Measurements from ENCODE around the gene ADGRB3. TPM values are rescaled to one million over a fixed set of nuclear protein-coding genes. Genes with fewer than 3 reads are reported as not detected.

ADGRB3 gene
- total and polyA plus RNA-seq, 4 donors, result 0.21 to 2.3 (median 0.48) TPM

- Histone ChIP-seq H3K27me3 (ENCODE audit: control insufficient read depth in 4 of 4, insufficient read depth in 4 of 4, low read length in 3 of 4) (no peaks in the 10 kb centered on the region), H3K9me3 (ENCODE audit: control insufficient read depth in 4 of 4, low read length in 3 of 4) (no peaks in the 10 kb centered on the region), H3K27ac (ENCODE audit: low read depth in 1 of 2, low read length in 2 of 2) (no peak overlapping the region), H3K4me1 (ENCODE audit: control insufficient read depth in 4 of 4, insufficient read depth in 4 of 4, low read length in 3 of 4) (no peaks in the 10 kb centered on the region), H3K4me3 (ENCODE audit: low read depth in 1 of 3, low read length in 3 of 3) (no peak overlapping the region), H3K9ac (ENCODE audit: low read depth in 1 of 2, low read length in 2 of 2) (no peak overlapping the region), H3K36me3 (ENCODE audit: control insufficient read depth in 4 of 4, insufficient read depth in 3 of 4, low read depth in 1 of 4, low read length in 3 of 4) (no peaks in the 10 kb centered on the region)
- no peak for TF ChIP-seq FOXA1 (IDR thresholded peaks at IDR 0.05)
- no peak for TF ChIP-seq YY1 (IDR thresholded peaks at IDR 0.05)
- TF ChIP-seq NR2F2 (IDR thresholded peaks at IDR 0.05), result no peak
- TF ChIP-seq JUND (IDR thresholded peaks at IDR 0.05), result no peak
- no peak for TF ChIP-seq HNF4G (IDR thresholded peaks at IDR 0.05)
- TF ChIP-seq TAF1 (conservative IDR thresholded peaks at IDR 0.05), result no peak
- no peak for TF ChIP-seq REST (IDR thresholded peaks at IDR 0.05)
- TF ChIP-seq FOXA2 (IDR thresholded peaks at IDR 0.05), result no peak
- TF ChIP-seq SP1 (IDR thresholded peaks at IDR 0.05), result no peak
- no peak for TF ChIP-seq MAX (IDR thresholded peaks at IDR 0.05)
- 17% methylated on average over 2 of the region's 2 CpGs for WGBS
- no peak for DNase-seq (ENCODE audit: low spot score)
Observed at GRCh38 chr6:68975064-68975463, 340.0 kb downstream of the ADGRB3 start.

- no peaks in the 10 kb centered on the region for H3K9me3 ChIP-seq (ENCODE audit: control insufficient read depth in 4 of 4, low read length in 3 of 4)
- no peak overlapping the region for H3K27ac ChIP-seq (ENCODE audit: low read depth in 1 of 2, low read length in 2 of 2)
- no peak overlapping the region for H3K4me3 ChIP-seq (ENCODE audit: low read depth in 1 of 3, low read length in 3 of 3)
- no peak for DNase-seq (ENCODE audit: low spot score)
- H3K36me3 ChIP-seq (ENCODE audit: control insufficient read depth in 4 of 4, insufficient read depth in 3 of 4, low read depth in 1 of 4, low read length in 3 of 4), result no peaks in the 10 kb centered on the region
- no peaks in the 10 kb centered on the region for H3K4me1 ChIP-seq (ENCODE audit: control insufficient read depth in 4 of 4, insufficient read depth in 4 of 4, low read length in 3 of 4)
- H3K27me3 ChIP-seq (ENCODE audit: control insufficient read depth in 4 of 4, insufficient read depth in 4 of 4, low read length in 3 of 4), result no peaks in the 10 kb centered on the region
- no peak overlapping the region for H3K9ac ChIP-seq (ENCODE audit: low read depth in 1 of 2, low read length in 2 of 2)
- TF ChIP-seq YY1 (IDR thresholded peaks at IDR 0.05) (no peak), HNF4A (conservative IDR thresholded peaks at IDR 0.05) (no peak), JUND (IDR thresholded peaks at IDR 0.05) (no peak), FOXA2 (IDR thresholded peaks at IDR 0.05) (no peak), GABPA (IDR thresholded peaks at IDR 0.05 in 1 of 2, conservative IDR thresholded peaks at IDR 0.05 in 1 of 2) (no peak), REST (IDR thresholded peaks at IDR 0.05) (no peak), TAF1 (conservative IDR thresholded peaks at IDR 0.05) (no peak), FOXA1 (IDR thresholded peaks at IDR 0.05) (no peak), EGR1 (IDR thresholded peaks at IDR 0.05; ENCODE audit: low read depth in 2 of 2) (no peak), MAX (IDR thresholded peaks at IDR 0.05) (no peak), RXRA (IDR thresholded peaks at IDR 0.05) (no peak), NR2F2 (IDR thresholded peaks at IDR 0.05) (no peak), HNF4G (IDR thresholded peaks at IDR 0.05) (no peak), RAD21 (IDR thresholded peaks at IDR 0.05) (no peak), SP1 (IDR thresholded peaks at IDR 0.05) (no peak), CTCF (IDR thresholded peaks at IDR 0.05; ENCODE audit: low read depth, low read length, missing input control) (no peak)
- TF ChIP-seq, protein P1, sequence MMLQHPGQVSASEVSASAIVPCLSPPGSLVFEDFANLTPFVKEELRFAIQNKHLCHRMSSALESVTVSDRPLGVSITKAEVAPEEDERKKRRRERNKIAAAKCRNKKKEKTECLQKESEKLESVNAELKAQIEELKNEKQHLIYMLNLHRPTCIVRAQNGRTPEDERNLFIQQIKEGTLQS (IDR thresholded peaks at IDR 0.05), result no peak
- TF ChIP-seq, protein P2, sequence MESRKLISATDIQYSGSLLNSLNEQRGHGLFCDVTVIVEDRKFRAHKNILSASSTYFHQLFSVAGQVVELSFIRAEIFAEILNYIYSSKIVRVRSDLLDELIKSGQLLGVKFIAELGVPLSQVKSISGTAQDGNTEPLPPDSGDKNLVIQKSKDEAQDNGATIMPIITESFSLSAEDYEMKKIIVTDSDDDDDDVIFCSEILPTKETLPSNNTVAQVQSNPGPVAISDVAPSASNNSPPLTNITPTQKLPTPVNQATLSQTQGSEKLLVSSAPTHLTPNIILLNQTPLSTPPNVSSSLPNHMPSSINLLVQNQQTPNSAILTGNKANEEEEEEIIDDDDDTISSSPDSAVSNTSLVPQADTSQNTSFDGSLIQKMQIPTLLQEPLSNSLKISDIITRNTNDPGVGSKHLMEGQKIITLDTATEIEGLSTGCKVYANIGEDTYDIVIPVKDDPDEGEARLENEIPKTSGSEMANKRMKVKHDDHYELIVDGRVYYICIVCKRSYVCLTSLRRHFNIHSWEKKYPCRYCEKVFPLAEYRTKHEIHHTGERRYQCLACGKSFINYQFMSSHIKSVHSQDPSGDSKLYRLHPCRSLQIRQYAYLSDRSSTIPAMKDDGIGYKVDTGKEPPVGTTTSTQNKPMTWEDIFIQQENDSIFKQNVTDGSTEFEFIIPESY (IDR thresholded peaks at IDR 0.05), result no peak
Observed at GRCh38 chr6:68975816-68976215, 340.7 kb downstream of the ADGRB3 start.
